Measurements from ENCODE around the gene COL6A3. TPM values are rescaled to one million over a fixed set of nuclear protein-coding genes. Genes with fewer than 3 reads are reported as not detected.

Gene COL6A3
- total RNA-seq, 1 experiment from 2014 or later: 0.81 TPM

GRCh38 chr2:237441605-237442274, 27.8 kb upstream of the COL6A3 start:
- Histone ChIP-seq H2AFZ (ENCODE audit: low read length) (no peak overlapping the region), H2BK15ac (ENCODE audit: low read depth, low read length) (no peak overlapping the region), H3K27ac (ENCODE audit: insufficient read length, low read depth, low read length) (no peak overlapping the region), H3K14ac (ENCODE audit: insufficient read depth, low read length) (no peak overlapping the region), H4K91ac (ENCODE audit: insufficient read length, low read depth, low read length) (no peak overlapping the region), H3K23ac (ENCODE audit: insufficient read length, low read depth, low read length) (no peak overlapping the region), H3K79me1 (ENCODE audit: insufficient read depth, low read depth, low read length, poor library complexity, severe bottlenecking) (no peaks in the 10 kb centered on the region), H3K27me3 (ENCODE audit: insufficient read depth, low read length) (no peaks in the 10 kb centered on the region), H2BK12ac (ENCODE audit: insufficient read length, low read depth, low read length) (no peak overlapping the region), H3K18ac (ENCODE audit: insufficient read length, low read depth, low read length) (no peak overlapping the region), H3T11ph (ENCODE audit: low read length) (no peak overlapping the region), H4K8ac (replicated peaks; ENCODE audit: insufficient read length, low read depth, low read length) (no peak overlapping the region), H2AK5ac (ENCODE audit: insufficient read length, low read length) (no peak overlapping the region), H3K79me2 (ENCODE audit: insufficient read depth, low read length) (no peaks in the 10 kb centered on the region), H3K56ac (ENCODE audit: insufficient read length, low read depth, low read length) (no peak overlapping the region), H3K4me2 (ENCODE audit: insufficient read depth, insufficient read length, low read length) (no peak overlapping the region), H2BK20ac (ENCODE audit: low read depth, low read length, poor library complexity, severe bottlenecking) (no peak overlapping the region), H3K23me2 (ENCODE audit: insufficient read length, low read depth, low read length, poor library complexity, severe bottlenecking) (no peaks in the 10 kb centered on the region), H2BK120ac (ENCODE audit: low read depth, low read length, poor library complexity, severe bottlenecking) (no peak overlapping the region), H3K9me3 (ENCODE audit: control insufficient read depth, low read depth, low read length) (no peaks in the 10 kb centered on the region), H2BK5ac (ENCODE audit: insufficient read length, low read length) (no peak overlapping the region), H3K4ac (ENCODE audit: low read depth, low read length) (no peak overlapping the region), H4K5ac (ENCODE audit: insufficient read length, low read depth, low read length) (no peak overlapping the region), H3K9ac (ENCODE audit: extremely low read depth, insufficient read length, low read length) (no peak overlapping the region), H3K4me1 (ENCODE audit: insufficient read depth, low read length) (peaks cover 3% of the 10 kb centered on the region; the same call in 1 of the 2 replicates), H4K20me1 (ENCODE audit: control insufficient read depth, insufficient read depth, insufficient read length) (no peaks in the 10 kb centered on the region)
- no peak for TF ChIP-seq CTCF (conservative IDR thresholded peaks at IDR 0.05)
- H3K36me3 Mint-ChIP-seq (ENCODE audit: insufficient read depth in 1 of 3, low read depth in 3 of 3): no peaks in the 10 kb centered on the region
- no peak overlapping the region for H3K27ac Mint-ChIP-seq
- H3K4me1 Mint-ChIP-seq: peaks cover 9 to 14% of the 10 kb centered on the region in 2 experiments
- no CpG with 5 or more reads among the region's 2 CpGs for WGBS (ENCODE audit: extremely low coverage, insufficient read length, low lambda C conversion rate)
- peaks cover 3 to 8% of the 10 kb centered on the region in 2 experiments; a peak in 3 of 5 replicates for H3K9me3 Mint-ChIP-seq
- H3K4me3 Mint-ChIP-seq: no peak overlapping the region
- no peak for DNase-seq
- H3K27me3 Mint-ChIP-seq (ENCODE audit: low read depth): peaks cover 23% of the 10 kb centered on the region

All from H9 (cell line).